ENCODE data around the gene LRCOL1. TPM values are rescaled to one million over a fixed set of nuclear protein-coding genes. Genes with fewer than 3 reads are reported as not detected.

Gene LRCOL1
- total and polyA plus RNA-seq, 9 donors = 0.11 to 0.71 (median 0.63) TPM; not detected in 5

DNA sequence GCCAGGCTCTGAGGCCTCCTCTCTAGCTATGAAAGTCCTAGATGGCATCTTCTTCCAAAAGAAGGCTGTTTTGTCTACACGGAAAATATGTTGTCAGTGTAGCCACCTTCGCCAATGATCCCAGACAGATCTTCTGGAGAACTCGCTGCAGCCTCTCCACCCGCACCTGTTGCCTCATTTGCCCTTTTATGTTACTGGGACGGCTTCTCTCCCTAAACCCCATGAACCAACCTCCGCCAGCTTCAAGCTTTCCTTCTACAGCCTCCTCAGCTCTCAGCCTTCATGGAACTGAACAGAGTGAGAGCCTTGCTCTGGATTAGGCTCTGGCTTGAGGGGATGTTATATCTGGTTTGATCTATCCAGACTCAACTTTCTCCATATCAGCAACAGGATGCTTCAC is 18.9 kb upstream of the LRCOL1 start:
- H3K9me3 ChIP-seq = no peaks in the 10 kb centered on the region
- 93 to 97% (median 95%) methylated on average over 6 of the region's 6 CpGs for WGBS, 3 donors
- TF ChIP-seq, protein P1, sequence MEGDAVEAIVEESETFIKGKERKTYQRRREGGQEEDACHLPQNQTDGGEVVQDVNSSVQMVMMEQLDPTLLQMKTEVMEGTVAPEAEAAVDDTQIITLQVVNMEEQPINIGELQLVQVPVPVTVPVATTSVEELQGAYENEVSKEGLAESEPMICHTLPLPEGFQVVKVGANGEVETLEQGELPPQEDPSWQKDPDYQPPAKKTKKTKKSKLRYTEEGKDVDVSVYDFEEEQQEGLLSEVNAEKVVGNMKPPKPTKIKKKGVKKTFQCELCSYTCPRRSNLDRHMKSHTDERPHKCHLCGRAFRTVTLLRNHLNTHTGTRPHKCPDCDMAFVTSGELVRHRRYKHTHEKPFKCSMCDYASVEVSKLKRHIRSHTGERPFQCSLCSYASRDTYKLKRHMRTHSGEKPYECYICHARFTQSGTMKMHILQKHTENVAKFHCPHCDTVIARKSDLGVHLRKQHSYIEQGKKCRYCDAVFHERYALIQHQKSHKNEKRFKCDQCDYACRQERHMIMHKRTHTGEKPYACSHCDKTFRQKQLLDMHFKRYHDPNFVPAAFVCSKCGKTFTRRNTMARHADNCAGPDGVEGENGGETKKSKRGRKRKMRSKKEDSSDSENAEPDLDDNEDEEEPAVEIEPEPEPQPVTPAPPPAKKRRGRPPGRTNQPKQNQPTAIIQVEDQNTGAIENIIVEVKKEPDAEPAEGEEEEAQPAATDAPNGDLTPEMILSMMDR (IDR thresholded peaks at IDR 0.05) = no peak
- TF ChIP-seq EP300 (IDR thresholded peaks at IDR 0.05) (no peak), POLR2A (IDR thresholded peaks at IDR 0.05) (no peak)
- intact Hi-C loops (cut with DNase I) = loop anchor here in 1 of 4 donors (10.0 kb wide), 1 partner anchor 475 kb away; no protein-coding TSS in a partner anchor
- DNase-seq = no peak
- no peak overlapping the region for H3K4me3 ChIP-seq
- H3K27ac ChIP-seq = no peak overlapping the region
- H3K27me3 ChIP-seq = no peaks in the 10 kb centered on the region
- H3K36me3 ChIP-seq = no peaks in the 10 kb centered on the region
- H3K4me1 ChIP-seq (ENCODE audit: insufficient read depth) = no peaks in the 10 kb centered on the region

GRCh38 chr12:132625731-132626430 is 15.5 kb upstream of the LRCOL1 start:
- Histone ChIP-seq H3K4me1 (ENCODE audit: insufficient read depth) (peaks cover 11% of the 10 kb centered on the region), H3K4me3 (no peak overlapping the region), H3K36me3 (no peaks in the 10 kb centered on the region), H3K9me3 (no peaks in the 10 kb centered on the region), H3K27me3 (no peaks in the 10 kb centered on the region), H3K27ac (no peak overlapping the region)
- intact Hi-C loops (cut with DNase I) = loop anchor here in 1 of 4 donors (10.0 kb wide), 1 partner anchor 471 kb away; no protein-coding TSS in a partner anchor
- WGBS, 3 donors = 97% methylated on average over 24 of the region's 24 CpGs
- DNase-seq = no peak
- TF ChIP-seq, protein P1 (IDR thresholded peaks at IDR 0.05) = no peak
- no peak for TF ChIP-seq EP300 (IDR thresholded peaks at IDR 0.05)
- TF ChIP-seq POLR2A (IDR thresholded peaks at IDR 0.05) = no peak

DNA sequence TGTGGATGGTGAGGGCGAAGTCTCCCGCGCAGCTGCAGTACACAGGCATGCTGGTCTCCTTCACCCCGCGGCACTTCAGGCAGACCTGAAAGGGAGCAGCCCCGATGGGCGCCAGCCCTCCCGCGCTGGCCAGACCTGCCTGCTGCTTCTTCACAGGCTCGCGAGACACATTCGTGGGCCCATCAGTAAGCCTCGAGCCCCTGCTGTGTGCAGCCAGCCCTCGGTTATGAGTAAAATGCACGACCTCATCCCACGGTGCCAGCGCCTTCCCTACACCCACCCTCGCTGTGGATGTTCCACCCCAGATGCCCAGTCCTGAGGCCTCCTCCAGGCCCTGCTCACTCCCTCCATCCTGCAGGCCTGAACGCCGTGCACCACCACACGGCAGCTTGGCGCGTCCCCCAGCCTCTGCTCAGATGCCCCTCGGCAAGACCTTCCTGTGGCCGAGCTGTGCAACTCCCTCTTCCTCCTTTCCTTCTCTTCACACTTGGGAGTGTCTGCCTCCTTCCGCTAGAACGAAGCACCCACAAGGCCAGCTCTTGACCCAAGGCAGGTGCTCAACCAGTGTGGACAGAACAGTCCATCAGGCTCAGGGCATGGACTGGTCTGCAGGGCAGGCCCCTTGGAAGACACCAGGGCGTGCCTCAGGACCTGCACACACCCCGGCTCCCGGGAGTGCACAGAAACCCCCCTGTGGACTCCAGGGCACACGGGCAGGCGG is 14.7 kb upstream of the LRCOL1 start:
- Histone ChIP-seq H3K36me3 (no peaks in the 10 kb centered on the region), H3K9me3 (no peaks in the 10 kb centered on the region), H3K27ac (no peak overlapping the region), H3K4me3 (no peak overlapping the region), H3K27me3 (no peaks in the 10 kb centered on the region), H3K4me1 (ENCODE audit: insufficient read depth) (peaks cover 11% of the 10 kb centered on the region)
- 87 to 94% (median 87%) methylated on average over 32 of the region's 32 CpGs for WGBS, 3 donors
- intact Hi-C loops (cut with DNase I) = loop anchor here in 1 of 4 donors (10.0 kb wide), 1 partner anchor 470 kb away; no protein-coding TSS in a partner anchor
- no peak for DNase-seq
- no peak for TF ChIP-seq POLR2A (IDR thresholded peaks at IDR 0.05)
- no peak for TF ChIP-seq EP300 (IDR thresholded peaks at IDR 0.05)
- TF ChIP-seq, protein P1 (IDR thresholded peaks at IDR 0.05) = no peak

DNA sequence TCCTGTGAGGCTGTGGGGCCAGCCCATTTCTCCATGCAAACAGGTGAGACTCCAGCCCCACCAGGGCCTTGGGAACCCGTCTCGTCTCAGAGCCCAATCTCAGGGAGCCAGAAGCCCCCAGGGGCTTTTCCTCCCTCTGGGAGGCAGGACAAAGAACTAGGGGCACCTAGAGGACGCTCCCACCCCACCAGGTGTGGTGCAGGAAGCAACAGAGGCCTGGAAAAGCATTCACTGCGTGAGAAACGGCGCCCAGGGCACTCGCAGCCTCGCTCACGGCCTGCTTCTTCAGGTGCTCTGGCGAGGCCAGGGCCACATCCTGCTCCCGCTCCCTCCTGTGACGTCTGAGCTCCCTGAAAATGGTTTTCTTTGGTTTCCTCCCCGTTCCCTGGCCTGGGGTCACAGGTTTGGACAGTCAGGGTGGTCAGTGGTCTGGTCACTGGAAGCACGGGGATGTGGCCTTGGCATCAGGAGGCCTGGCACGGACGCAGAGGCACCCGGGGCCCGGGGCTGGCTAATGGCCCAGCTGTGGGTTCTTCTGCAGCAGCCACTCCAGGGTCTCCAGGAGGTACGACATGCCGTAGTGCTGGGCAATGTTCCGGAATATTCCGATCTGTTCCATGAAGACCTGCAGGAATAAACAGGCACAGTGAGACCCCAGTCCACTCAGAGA is 13.9 kb upstream of the LRCOL1 start:
- DNase-seq = peak in 1 of 5 donors; percentile 34
- Histone ChIP-seq H3K27me3 (no peaks in the 10 kb centered on the region), H3K36me3 (no peaks in the 10 kb centered on the region), H3K4me1 (ENCODE audit: insufficient read depth) (peaks cover 11% of the 10 kb centered on the region), H3K4me3 (no peak overlapping the region), H3K27ac (no peak overlapping the region), H3K9me3 (no peaks in the 10 kb centered on the region)
- TF ChIP-seq POLR2A (IDR thresholded peaks at IDR 0.05) (no peak), EP300 (IDR thresholded peaks at IDR 0.05) (no peak)
- TF ChIP-seq, protein P1 (IDR thresholded peaks at IDR 0.05) = no peak
- WGBS, 3 donors = 74 to 86% (median 85%) methylated on average over 21 to 22 of the region's 22 CpGs
- intact Hi-C loops (cut with DNase I) = loop anchor here in 1 of 4 donors (10.0 kb wide), 1 partner anchor 470 kb away; no protein-coding TSS in a partner anchor
